GM18508 (cell line): ENCODE data around the gene STMN1.

Experiments used
- ATAC-seq: cut with Tn5 transposase; IDR thresholded peaks from one replicate; pipeline ENCODE4 v1.9.1; 2021; ENCODE audit warnings: moderate number of reproducible peaks; ENCODE audit not compliant: insufficient read depth, unreplicated experiment

STMN1 gene

GRCh38 chr1:25922056-25922970 is 16.1 kb upstream of the STMN1 start:
- ATAC-seq = no peak

- no peak for ATAC-seq
Measured at GRCh38 chr1:25918615-25919014, 12.4 kb upstream of the STMN1 start.

GRCh38 chr1:25917996-25918395 is 11.8 kb upstream of the STMN1 start:
- ATAC-seq = no peak

GRCh38 chr1:25916460-25916859 is 10.2 kb upstream of the STMN1 start:
- no peak for ATAC-seq

GRCh38 chr1:25914074-25914995 is 8.1 kb upstream of the STMN1 start:
- ATAC-seq = no peak

- no peak for ATAC-seq
Measured at GRCh38 chr1:25913206-25913605, 7.0 kb upstream of the STMN1 start.

GRCh38 chr1:25912076-25912831 is 6.0 kb upstream of the STMN1 start:
- ATAC-seq = no peak

- ATAC-seq = no peak
Measured at GRCh38 chr1:25911162-25911561, 4.9 kb upstream of the STMN1 start.

GRCh38 chr1:25909040-25909439 is 2.8 kb upstream of the STMN1 start:
- ATAC-seq = no peak

GRCh38 chr1:25908161-25908560 is 1.9 kb upstream of the STMN1 start:
- ATAC-seq = no peak

GRCh38 chr1:25907601-25908000 is 1.4 kb upstream of the STMN1 start:
- ATAC-seq = no peak

- ATAC-seq = no peak
Measured at GRCh38 chr1:25906644-25907300, 553 bp upstream of the STMN1 start.

- no peak for ATAC-seq
Measured at GRCh38 chr1:25904943-25905679, 1.1 kb downstream of the STMN1 start.

- no peak for ATAC-seq
Measured at GRCh38 chr1:25903986-25904385, 2.2 kb downstream of the STMN1 start.

- ATAC-seq = no peak
Measured at GRCh38 chr1:25902462-25902861, 3.8 kb downstream of the STMN1 start.

- ATAC-seq = no peak
Measured at GRCh38 chr1:25900219-25900618, 6.0 kb downstream of the STMN1 start.

- no peak for ATAC-seq
Measured at GRCh38 chr1:25899792-25900191, 6.4 kb downstream of the STMN1 start.

- ATAC-seq = no peak
Measured at GRCh38 chr1:25898223-25899015, 7.8 kb downstream of the STMN1 start.
